Measurements from ENCODE around the gene ANP32E.
"Not testable (repeated sequence)": the region's sequence is repeated elsewhere in the genome, so short reads cannot be mapped to it uniquely, and the experiment has no call there.

Gene ANP32E

DNA sequence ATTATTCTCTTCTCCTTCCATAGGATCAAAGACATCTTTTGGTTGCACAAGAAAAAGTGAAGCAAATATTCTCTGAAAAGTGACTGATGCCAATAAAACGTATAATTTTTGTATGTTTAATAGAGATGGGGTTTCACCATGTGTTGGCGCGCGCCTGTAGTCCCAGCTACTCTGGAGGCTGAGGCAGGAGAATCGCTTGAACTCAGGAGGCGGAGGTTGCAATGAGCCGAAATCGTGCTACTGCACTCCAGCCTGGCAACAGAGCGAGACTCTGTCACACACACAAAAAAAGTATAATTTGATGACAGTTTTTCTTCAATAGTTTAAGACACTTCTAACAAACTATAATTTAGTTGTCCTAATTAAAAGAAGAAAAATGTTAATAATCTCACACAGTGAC lies 23.8 kb downstream of the ANP32E start:
- no peak for DNase-seq

DNA sequence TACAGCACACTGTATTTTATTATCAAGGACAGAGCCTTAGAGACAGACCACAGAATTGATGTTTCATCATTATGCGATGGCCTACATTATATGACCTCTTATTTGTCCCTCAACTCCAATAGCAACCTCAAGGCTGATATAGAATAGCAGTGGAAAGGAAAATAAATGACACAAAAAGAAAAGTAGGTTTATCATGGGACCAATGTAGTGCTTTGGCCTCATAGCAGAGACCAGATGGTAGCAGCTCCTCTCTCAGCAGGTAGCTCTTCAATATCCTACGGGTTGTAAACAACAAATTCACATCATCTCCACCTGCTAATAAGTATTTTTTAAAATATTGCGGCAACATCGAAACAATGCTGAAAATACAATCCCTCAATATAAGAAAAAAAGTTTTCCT lies 25.2 kb downstream of the ANP32E start:
- DNase-seq, result no peak

DNA sequence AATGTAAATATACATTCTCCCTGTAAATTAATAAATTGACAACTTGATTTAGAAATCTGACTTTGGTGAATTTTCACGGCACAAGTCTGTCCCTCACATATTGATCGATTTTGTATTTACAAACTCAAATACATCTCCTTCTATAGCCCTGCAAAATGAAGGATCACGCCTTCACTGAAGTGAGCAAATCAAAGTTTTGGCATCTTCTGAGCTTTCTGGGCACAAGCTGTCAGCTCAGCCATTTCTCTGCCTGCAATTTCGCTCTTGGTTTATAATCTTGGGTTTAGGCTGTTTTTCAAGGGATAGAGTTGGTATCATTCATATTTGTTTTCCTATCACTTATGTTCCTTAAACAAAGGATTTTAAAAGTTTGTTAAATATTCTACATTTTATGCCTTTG lies 25.8 kb downstream of the ANP32E start:
- DNase-seq, result no peak

DNA sequence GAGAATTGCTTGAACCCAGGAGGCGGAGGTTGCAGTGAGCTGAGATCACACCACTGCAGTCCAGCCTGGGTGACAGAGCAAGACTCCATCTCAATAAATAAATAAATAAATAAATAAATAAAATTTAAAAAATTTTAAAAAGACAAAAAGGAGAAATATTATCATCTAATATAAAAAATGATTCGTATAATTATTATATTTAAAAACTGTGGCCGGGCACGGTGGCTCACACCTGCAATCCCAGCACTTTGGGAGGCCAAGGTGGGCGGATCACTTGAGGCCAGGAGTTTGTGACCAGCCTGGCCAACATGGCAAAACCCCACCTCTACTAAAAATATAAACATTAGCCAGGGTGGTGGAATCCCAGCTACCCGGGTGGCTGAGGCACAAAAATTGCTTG lies 27.5 kb downstream of the ANP32E start:
- not testable (repeated sequence) for DNase-seq

DNA sequence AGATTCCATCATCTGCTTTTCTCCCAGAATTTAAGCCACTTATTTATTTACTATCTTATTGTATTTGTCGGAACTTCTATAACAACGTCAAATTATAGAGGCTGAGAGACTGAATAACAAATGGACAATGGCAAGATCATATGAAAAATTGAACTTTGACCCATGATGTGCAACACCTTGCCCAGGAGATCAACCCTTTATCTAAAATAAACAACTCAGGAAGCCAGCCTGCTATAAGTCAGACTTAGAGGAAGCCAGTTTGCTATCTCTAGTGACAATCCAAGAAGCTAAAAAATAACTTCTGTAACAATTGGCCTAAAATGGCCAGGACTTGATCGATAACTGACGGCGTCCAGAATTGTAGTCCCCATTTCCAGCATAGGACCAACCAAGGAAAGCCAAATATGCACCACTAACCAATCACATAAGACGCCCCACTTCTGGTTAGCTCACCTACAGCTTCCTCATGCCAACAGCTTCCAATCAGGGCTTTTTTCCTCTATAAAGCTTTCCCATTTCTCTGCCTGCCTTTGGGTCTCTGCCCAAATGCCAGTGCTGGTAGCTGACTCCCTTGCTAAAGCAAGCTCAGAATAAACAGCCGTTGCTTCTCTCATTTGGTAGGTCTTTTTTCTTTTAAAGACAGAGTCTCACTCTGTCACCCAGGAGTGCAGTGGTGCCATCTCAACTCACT lies 28.5 kb downstream of the ANP32E start:
- DNase-seq, result no peak

DNA sequence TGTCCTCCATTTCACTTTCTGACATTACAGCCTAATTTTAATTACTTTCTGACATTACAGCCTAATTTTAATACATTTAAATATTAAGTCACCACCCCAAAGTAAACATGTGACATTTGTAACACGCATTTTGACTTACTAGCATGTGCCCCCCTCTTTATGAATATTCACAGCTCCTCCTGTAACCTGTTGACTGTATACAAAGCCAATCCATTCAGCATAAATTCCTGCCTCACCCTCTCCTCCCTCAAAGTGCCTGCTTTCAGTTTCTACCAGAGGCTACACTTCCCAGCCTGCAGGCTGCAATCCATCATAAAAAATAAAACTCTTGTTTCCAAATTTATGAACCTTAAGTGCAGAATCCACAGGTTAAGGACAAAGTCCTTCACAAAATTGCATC lies 39.5 kb downstream of the ANP32E start:
- DNase-seq, result no peak

DNA sequence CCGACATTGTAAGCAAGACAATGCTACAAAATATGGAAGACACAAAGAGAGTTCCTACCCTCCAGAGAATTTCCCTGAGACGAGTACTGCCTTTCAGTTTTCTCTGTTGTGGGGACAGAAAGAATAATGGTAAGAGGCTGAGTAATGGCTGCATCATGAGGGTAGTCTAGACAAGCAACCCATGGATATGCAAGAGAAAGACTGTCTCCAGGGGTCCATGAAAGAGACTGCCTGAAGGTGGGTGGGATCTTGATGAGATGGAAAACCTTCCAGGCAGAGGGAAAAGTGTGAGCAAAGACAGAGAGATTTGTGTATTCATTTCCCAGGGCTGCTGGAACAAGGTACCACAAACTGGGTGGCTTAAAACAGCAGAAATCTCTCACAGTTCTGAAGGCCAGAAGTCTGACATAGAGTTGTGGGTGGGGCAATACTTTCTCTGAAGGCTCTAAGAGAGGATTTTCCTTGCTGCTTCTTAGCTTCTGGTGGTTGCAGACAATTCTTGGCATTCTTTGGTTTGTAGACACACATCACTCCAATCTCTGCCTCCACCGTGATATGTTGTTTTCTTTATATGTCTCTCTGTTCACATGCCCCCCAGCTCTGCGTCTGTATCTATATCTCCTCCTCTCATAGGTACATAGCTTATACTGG lies 41.4 kb downstream of the ANP32E start:
- DNase-seq, result no peak

DNA sequence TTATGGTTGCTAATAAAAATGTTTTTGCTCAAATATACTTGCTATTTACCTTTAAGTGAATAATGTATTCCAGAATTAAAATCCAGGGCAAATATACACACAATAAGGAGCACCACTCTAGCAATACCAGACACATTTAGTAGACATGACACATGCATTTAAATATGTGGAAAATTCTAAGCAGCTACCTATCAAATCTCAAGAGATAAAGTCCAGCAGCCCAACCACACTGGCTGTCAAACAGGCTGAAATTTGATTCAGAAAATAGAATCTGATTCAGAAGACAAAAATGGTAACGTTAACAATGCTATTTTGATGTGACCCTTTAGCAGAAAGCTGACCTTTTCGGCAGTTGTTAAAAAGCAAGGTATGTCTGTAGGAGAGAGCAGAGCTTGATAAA lies 43.9 kb downstream of the ANP32E start:
- DNase-seq, result no peak

DNA sequence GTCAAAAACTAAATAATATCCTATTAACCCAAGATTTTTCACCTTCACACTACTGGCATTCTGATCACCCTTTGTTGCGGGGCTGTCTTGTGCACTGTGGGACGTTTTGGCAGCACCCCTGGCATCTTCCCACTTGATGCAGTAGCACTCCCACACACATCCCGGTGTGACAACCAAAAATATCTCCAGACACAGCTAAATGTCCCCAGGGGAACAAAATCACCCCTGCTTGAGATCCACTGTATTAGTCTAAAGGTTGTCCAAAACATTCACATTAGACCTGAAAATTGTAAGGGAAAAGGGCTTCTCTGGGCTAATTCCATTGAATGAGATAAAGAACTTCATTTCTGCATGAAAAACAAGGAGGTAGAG lies 48.4 kb downstream of the ANP32E start:
- peak in 1 of 2 donors; percentile 4 for DNase-seq

DNA sequence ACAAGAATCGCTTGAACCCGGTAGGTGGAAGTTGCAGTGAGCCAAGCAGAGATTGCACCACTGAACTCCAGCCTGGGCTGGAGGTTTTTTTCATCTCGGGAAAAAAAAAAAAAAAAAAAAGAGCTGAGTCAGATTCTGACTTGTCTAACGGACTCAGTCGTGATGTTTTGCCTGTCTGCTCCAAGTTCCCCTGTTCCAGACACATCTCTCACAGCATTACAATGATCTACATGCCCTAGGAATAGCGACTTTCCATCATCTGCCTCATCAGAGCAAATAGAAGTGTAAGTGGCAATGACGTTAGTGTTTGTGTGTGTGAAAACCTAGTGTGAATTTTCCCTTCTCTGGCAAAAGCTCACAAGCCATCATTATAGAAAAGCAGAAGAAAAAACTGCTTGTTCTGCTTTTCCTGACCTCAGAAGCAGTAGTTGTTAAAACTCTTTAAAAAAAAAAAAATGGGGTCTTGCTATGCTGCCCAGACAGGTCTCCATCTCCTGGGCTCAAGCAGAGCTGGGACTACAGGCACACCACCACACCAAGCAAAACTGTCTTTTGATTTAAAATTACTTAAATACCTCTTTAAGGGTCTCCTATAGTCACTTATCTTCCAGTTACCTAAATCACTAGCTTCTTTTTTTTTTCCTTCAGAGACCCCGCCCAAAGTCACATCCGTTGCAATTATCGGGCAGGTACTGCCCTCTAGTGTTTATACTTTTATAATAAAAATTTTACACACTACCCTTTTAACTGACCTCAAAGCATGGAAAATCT lies 48.9 kb downstream of the ANP32E start:
- peak in 1 of 2 donors; percentile 21 for DNase-seq

DNA sequence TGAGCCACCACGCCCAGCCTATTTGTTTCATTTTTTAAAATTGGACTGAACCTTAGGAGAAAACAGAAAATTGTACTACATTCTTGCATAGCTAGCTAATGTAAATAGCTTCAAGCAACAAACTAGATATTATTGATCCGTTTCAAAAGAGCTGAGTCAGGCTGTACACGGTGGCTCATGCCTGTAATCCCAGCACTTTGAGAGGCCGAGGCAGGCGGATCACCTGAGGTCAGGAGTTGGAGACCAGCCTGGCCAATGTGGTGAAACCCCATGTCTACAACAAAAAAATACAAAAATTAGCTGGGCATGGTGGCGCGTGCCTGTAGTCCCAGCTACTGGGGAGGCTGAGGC lies 49.5 kb downstream of the ANP32E start:
- not testable (repeated sequence) for DNase-seq

DNA sequence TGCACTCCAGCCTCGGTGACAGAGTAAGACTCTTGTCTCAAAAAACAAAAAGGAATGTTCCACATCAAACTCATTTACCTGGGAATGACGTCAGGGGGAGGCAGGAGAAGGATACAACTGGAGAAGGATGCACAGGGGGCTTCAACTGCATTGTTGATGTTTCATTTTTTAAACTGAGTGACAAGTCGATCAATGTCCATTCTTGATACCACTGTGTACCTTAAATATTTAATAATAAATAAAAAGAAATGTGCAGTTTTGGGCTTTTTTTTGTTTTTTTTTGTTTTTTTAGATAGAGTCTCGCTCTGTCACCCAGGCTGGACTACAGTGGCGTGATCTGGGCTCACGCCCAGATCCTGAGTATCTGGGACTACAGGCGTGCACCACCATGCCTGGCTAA lies 50.4 kb downstream of the ANP32E start:
- no peak for DNase-seq

DNA sequence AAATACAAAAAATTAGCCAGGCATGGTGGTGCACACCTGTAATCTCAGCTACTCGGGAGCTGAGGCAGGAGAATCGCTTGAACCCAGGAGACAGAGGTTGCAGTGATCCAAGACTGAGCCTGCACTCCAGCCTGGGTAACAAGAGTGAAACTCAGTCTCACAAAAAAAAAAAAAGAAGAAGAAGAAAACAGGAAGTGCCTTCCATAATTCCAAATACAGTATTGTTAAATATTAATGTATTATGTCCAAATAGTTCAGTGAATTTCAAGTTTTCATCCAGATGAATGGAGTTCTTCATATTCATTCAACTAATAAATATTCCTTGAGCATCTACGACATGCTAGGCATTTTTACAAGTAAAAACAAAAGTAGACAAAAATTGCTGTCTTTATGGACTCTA lies 52.9 kb downstream of the ANP32E start:
- DNase-seq, result no peak

DNA sequence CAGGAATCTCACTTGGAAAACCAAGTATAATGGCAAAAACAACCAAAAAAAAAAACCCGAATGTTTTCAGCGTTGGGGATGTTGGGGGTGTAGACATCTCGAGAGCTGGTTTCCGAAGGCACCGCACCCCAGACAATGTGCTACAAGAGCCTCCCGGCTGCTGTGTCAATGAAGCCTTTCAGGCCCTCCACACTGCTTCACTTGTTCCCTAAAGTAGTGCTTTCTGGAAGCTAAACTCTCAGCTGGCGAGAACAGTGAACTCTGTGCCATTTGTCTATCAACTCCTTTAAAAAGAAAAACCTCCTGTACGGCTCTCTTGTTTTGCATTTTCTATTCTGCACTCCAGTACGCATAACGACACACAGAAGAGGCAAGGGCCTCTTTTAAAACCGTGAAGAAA lies 53.7 kb downstream of the ANP32E start:
- DNase-seq, result no peak

DNA sequence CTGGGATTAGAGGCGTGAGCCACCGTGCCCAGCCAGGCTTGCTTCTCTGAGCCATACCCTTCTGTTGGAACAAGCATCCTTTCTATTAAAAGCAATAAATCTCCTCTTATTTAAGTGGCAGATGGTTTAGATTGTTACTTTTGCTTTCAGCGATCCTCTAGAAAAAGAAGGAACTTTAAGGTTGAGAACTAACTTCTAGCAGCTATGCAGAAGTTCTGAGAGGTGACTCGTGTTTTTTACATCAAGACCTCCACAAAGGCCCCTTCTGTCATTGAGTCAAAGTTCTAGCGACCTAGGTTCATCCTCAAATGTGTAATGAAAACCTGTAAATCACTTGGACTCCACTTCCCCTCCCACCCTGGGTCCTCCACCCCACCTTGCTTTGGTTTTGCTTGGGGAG lies 55.4 kb downstream of the ANP32E start:
- DNase-seq, result no peak

DNA sequence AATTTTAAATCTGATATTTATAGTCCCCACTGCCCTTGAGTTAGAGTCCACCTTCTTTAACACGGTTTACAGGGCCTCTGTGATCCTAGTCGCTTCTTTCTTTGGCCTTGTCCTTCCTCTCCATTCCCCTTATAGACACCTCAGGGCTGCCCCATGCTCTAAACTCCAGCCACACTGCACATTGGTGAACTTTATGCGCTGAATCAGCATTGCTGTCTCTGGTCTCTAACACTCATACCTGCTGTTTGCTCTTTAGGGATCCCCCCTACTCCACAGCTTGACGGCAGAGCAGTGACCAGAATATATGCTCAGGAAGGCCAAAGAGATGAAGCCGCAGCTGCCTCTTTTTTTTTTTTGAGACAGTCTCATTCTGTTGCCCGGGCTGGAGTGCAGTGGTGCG lies 56.0 kb downstream of the ANP32E start:
- no peak for DNase-seq

DNA sequence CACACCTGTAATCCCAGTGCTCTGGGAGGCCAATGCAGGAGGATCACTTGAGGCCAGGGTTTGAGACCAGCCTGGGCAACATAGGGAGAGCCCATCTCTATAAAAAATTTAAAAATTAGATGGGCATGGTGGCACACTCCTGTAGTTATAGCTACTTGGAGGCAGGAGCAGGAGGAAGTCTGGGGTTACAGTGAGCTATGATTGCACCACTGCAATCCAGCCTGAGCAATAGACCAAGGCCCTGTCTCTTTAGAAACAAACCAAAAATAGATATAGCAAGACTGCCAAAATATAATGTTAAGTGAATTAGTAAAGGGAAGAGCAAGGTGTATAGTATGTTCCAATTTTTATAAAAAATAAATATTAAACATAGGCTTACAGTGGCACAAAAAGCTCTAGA lies 57.4 kb downstream of the ANP32E start:
- DNase-seq, result no peak

DNA sequence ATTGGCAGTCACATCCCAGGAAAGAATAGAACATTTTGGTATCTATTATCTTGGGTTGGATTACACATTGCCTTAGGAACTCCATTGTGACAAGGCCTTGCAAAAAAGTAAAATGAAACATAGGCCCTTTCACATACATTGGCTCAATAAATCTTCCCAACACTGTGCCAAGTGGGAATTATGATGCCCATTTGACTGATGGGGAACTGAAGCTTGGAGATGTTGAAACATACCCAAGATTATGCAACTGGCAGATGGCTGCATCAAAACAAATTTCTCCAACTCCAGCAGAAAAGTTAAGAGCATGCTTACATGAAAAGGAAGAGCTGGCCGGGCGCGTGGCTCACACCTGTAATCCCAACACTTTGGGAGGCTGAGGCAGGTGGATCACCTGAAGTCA lies 59.3 kb downstream of the ANP32E start:
- no peak for DNase-seq

DNA sequence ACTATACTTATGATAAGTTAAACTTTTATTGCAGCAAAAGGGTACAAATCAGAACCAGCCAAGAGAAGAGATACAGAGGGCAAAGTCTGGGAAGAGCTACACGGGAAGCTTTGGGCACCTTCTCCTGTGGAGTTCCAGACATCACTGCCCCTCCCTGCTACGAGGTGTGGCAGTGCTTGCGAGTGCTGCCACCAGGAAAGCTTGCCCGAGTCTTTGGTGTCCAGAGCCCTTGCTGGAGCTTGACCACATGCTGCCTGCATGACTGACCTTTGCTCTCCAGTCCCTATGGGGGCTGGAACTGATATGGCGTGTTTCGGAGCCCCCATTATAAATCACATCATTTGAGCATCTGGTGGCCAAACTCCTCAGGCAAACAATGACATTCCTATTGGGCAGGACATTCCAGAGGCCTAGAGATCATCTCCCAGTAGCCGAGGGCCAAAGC lies 62.7 kb downstream of the ANP32E start:
- no peak for DNase-seq

DNA sequence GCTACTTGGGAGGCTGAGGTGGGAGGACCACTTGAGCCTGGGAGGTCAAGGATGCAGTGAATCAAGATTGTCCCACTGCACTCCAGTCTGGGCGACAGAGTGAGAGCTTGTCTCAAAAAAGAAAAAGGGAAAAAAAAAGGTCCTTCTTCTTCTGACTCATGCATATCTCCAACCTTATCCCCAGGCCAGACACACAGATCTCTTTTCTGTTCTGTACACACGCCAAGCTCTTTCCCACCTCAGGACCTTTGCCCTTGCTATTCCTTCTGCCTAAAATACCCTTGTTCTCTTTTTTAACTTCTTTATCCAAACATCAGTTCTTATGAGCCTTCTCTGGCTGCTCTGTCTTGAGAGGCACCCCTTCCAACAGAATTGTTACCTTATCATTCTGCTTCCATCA lies 64.1 kb downstream of the ANP32E start:
- DNase-seq, result no peak

DNA sequence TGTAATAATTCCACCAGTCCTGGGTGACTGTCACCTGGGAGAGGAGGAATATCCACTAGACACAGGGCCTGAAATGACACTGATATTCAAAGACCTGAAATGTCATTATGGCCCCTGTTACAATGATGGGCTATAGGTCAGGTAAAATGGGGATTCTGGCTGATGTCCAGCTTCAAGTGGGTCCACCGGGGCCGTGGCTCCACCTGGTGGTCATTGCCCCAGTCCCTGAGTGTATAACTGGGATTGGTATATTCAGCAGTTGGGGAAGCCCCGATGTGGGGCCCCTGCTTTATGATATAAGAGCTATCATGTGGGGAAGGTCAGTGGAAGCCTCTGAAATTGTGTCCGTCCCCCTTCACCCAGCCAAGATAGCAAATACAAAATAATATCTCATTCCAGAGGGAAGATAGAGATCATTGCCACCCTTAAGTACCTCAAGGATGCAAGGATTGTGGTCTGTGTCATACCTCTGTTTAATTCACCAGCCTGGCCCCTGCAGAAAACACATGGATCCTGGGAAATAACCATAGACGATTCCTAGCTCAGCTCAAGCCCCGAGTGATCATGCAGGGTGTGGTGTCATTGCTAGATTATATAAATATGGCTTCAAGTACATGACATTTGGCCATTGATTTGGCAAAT lies 66.8 kb downstream of the ANP32E start:
- peak; percentile 46 for DNase-seq
